Motor neuron (in vitro differentiated cells): ENCODE data around the gene SPACA7. TPM values are rescaled to one million over a fixed set of nuclear protein-coding genes. Genes with fewer than 3 reads are reported as not detected.
"Not testable (repeated sequence)": the region's sequence is repeated elsewhere in the genome, so short reads cannot be mapped to it uniquely, and the experiment has no call there.

Experiments
- ATAC-seq, 8 experiments: fragments of 200-7000 bp; cut with Tn5 transposase; replicated peaks in 6 of 8; 2 replicates each; pipeline ENCODE4 v1.8.0; 2021; ENCODE audit warnings: mild to moderate bottlenecking in 8 of 8, moderate library complexity in 8 of 8
- H3K27ac ChIP-seq, 2 donors: fragments of 250-450 bp; sonication (Bioruptor Pico); 2 replicates each; pipeline ENCODE4 v1.9.0; 2021; ENCODE audit warnings: antibody characterized with exemption in 2 of 2, mild to moderate bottlenecking in 2 of 2, moderate library complexity in 1 of 2
- H3K4me1 ChIP-seq, 2 donors: fragments of 250-450 bp; sonication (Bioruptor Pico); replicated peaks in 1 of 2; 2 replicates each; pipeline ENCODE4 v1.6.1; 2021; ENCODE audit warnings: antibody characterized with exemption in 2 of 2, mild to moderate bottlenecking in 2 of 2, moderate library complexity in 1 of 2
- H3K4me3 ChIP-seq, 5 donors: fragments of 250-450 bp; sonication (Bioruptor Pico); 2 replicates each; pipeline ENCODE4 v1.9.0; 2021; ENCODE audit warnings: antibody characterized with exemption in 5 of 5, mild to moderate bottlenecking in 5 of 5, moderate library complexity in 4 of 5
- WGBS, 10 experiments: fragments of 450-650 bp; shearing (Covaris generic); methylation state at CpG; one replicate each; pipeline ENCODE4 v1.0.0; 2022; 5-methylcytosine and 5-hydroxymethylcytosine counted together
- in situ Hi-C, 9 experiments: fragments of 400-800 bp; cut with MboI; loops; one replicate each; pipeline ENCODE4 v1.15.0; 2021; ENCODE audit warnings: low sequenced_read_pairs in 9 of 9, low pct_unique_long_range_greater_than_20kb in 2 of 9; ENCODE audit not compliant: unreplicated experiment in 9 of 9
- total RNA-seq, 8 experiments: library from RNA; unstranded; fragments of 300-600 nt; gene quantifications; 2 replicates each; pipeline versions ENCODE4 v1.2.3 to v1.2.4, GENCODE V29; 2022

Gene SPACA7
- total RNA-seq, 8 experiments from 2014 or later, result not detected

- 10 to 90% (median 78%) methylated on average over 2 to 4 of the region's 15 CpGs; no CpG with 5 or more reads in 6 of the 10 experiments for WGBS, 10 experiments
- in situ Hi-C loops, result no loop called here
- no peak overlapping the region for H3K27ac ChIP-seq
- no peak overlapping the region for H3K4me3 ChIP-seq
- no peak for ATAC-seq
- peaks cover 0 to 4% of the 10 kb centered on the region in 2 donors for H3K4me1 ChIP-seq
Observed at GRCh38 chr13:112355274-112355838, 20.8 kb upstream of the SPACA7 start.

GRCh38 chr13:112356190-112356589, 20.0 kb upstream of the SPACA7 start:
- ATAC-seq, result no peak
- in situ Hi-C loops, result no loop called here
- Histone ChIP-seq H3K4me3 (no peak overlapping the region), H3K27ac (no peak overlapping the region), H3K4me1 (peaks cover 0 to 4% of the 10 kb centered on the region in 2 donors)
- 8 to 100% (median 76%) methylated on average over 2 to 13 of the region's 13 CpGs; no CpG with 5 or more reads in 1 of the 10 experiments for WGBS, 10 experiments

GRCh38 chr13:112358156-112358555, 18.0 kb upstream of the SPACA7 start:
- Histone ChIP-seq H3K4me3 (no peak overlapping the region), H3K4me1 (peaks cover 0 to 4% of the 10 kb centered on the region in 2 donors), H3K27ac (no peak overlapping the region)
- 60 to 100% (median 73%) methylated on average over 1 to 4 of the region's 4 CpGs; no CpG with 5 or more reads in 1 of the 10 experiments for WGBS, 10 experiments
- no peak for ATAC-seq
- in situ Hi-C loops, result no loop called here

GRCh38 chr13:112362021-112362420, 14.1 kb upstream of the SPACA7 start:
- in situ Hi-C loops, result no loop called here
- Histone ChIP-seq H3K4me1 (no peaks in the 10 kb centered on the region), H3K27ac (no peak overlapping the region), H3K4me3 (no peak overlapping the region)
- 0 to 72% (median 43%) methylated on average over 3 to 5 of the region's 5 CpGs for WGBS, 10 experiments
- ATAC-seq, result no peak

GRCh38 chr13:112363867-112364528, 12.2 kb upstream of the SPACA7 start:
- 0 to 100% (median 44%) methylated on average over 1 to 5 of the region's 12 CpGs; no CpG with 5 or more reads in 2 of the 10 experiments for WGBS, 10 experiments
- Histone ChIP-seq H3K27ac (no peak overlapping the region), H3K4me1 (no peaks in the 10 kb centered on the region), H3K4me3 (no peak overlapping the region)
- in situ Hi-C loops, result no loop called here
- no peak for ATAC-seq

- WGBS, 10 experiments, result 60 to 82% methylated on average over 2 to 4 of the region's 4 CpGs; no CpG with 5 or more reads in 8 of the 10 experiments
- no peak for ATAC-seq
- Histone ChIP-seq H3K4me3 (no peak overlapping the region), H3K27ac (no peak overlapping the region), H3K4me1 (no peaks in the 10 kb centered on the region)
- in situ Hi-C loops, result no loop called here
Observed at GRCh38 chr13:112366907-112367646, 9.1 kb upstream of the SPACA7 start.

- in situ Hi-C loops, result no loop called here
- 27 to 100% (median 64%) methylated on average over 2 to 8 of the region's 8 CpGs; no CpG with 5 or more reads in 3 of the 10 experiments for WGBS, 10 experiments
Observed at GRCh38 chr13:112368883-112369282, 7.3 kb upstream of the SPACA7 start.

GRCh38 chr13:112370311-112370710, 5.8 kb upstream of the SPACA7 start:
- Histone ChIP-seq H3K4me3 (no peak overlapping the region), H3K4me1 (no peaks in the 10 kb centered on the region), H3K27ac (no peak overlapping the region)
- 0 to 100% (median 33%) methylated on average over 2 to 3 of the region's 3 CpGs; no CpG with 5 or more reads in 3 of the 10 experiments for WGBS, 10 experiments
- in situ Hi-C loops, result no loop called here
- no peak for ATAC-seq

More at GRCh38 chr13:112368883-112369282, 7.3 kb upstream of the SPACA7 start:
- Histone ChIP-seq H3K4me3 (no peak overlapping the region), H3K4me1 (no peaks in the 10 kb centered on the region), H3K27ac (no peak overlapping the region)
- no peak for ATAC-seq

GRCh38 chr13:112374271-112374670, 1.9 kb upstream of the SPACA7 start:
- Histone ChIP-seq H3K27ac (no peak overlapping the region), H3K4me1 (no peaks in the 10 kb centered on the region), H3K4me3 (no peak overlapping the region)
- no peak for ATAC-seq
- 33 to 100% (median 69%) methylated on average over 2 to 5 of the region's 10 CpGs; no CpG with 5 or more reads in 3 of the 10 experiments for WGBS, 10 experiments
- in situ Hi-C loops, result no loop called here

- Histone ChIP-seq H3K4me3 (no peak overlapping the region), H3K4me1 (peaks cover 7 to 12% of the 10 kb centered on the region in 2 donors), H3K27ac (no peak overlapping the region)
- no peak for ATAC-seq
- WGBS, 10 experiments, result 0 to 84% (median 22%) methylated on average over 2 to 7 of the region's 8 CpGs; no CpG with 5 or more reads in 3 of the 10 experiments
- in situ Hi-C loops, result no loop called here
Observed at GRCh38 chr13:112391746-112392145, 15.6 kb downstream of the SPACA7 start.

GRCh38 chr13:112392719-112393118, 16.6 kb downstream of the SPACA7 start:
- WGBS, 10 experiments, result 0 to 100% (median 42%) methylated on average over 1 to 3 of the region's 4 CpGs; no CpG with 5 or more reads in 3 of the 10 experiments
- Histone ChIP-seq H3K4me3 (no peak overlapping the region), H3K4me1 (peaks cover 7 to 12% of the 10 kb centered on the region in 2 donors), H3K27ac (no peak overlapping the region)
- no peak for ATAC-seq
- in situ Hi-C loops, result no loop called here

GRCh38 chr13:112395022-112395421, 18.9 kb downstream of the SPACA7 start:
- Histone ChIP-seq H3K27ac (peak overlapping the region; percentile 27 to 78), H3K4me1 (peaks cover 7 to 12% of the 10 kb centered on the region in 2 donors)
- H3K4me3 ChIP-seq, in situ Hi-C loops: not testable (repeated sequence)
- 37 to 80% (median 40%) methylated on average over 1 to 5 of the region's 16 CpGs; no CpG with 5 or more reads in 7 of the 10 experiments for WGBS, 10 experiments
- ATAC-seq, result peak; percentile 60 to 99 (median 99)

GRCh38 chr13:112395941-112396340, 19.8 kb downstream of the SPACA7 start:
- H3K4me3 ChIP-seq, in situ Hi-C loops, H3K27ac ChIP-seq, ATAC-seq: not testable (repeated sequence)
- peaks cover 7 to 12% of the 10 kb centered on the region in 2 donors for H3K4me1 ChIP-seq
- 80% methylated on average over 4 of the region's 13 CpGs; no CpG with 5 or more reads in 9 of the 10 experiments for WGBS, 10 experiments
